Measurements from ENCODE around the gene PLEKHB2.

Gene PLEKHB2

GRCh38 chr2:131093696-131094462, 11.3 kb upstream of the PLEKHB2 start:
- peak in 1 of 3 donors; percentile 81 for DNase-seq

GRCh38 chr2:131094463-131095281, 10.5 kb upstream of the PLEKHB2 start:
- no peak for DNase-seq

DNA sequence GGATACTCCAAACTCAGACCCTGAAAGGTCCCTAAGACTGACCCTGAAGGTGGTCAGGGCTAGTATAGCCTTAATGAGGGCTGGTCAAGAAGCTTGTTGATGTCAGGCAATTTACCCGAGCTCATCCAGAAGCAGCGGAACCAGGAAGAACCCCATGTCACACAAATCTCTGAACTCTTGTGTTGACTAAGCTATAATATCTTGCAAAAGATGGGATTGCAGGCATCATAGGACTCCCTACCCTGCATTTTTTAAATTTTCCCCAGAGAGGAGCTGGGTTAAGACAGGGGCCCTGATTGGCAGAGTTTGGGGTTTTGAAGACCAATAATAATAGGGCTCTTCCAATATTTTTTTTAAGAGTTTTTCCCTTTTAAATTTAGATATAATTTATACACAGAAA, 2.0 kb upstream of the PLEKHB2 start:
- DNase-seq, result peak in 2 of 3 donors; percentile 26 to 36

DNA sequence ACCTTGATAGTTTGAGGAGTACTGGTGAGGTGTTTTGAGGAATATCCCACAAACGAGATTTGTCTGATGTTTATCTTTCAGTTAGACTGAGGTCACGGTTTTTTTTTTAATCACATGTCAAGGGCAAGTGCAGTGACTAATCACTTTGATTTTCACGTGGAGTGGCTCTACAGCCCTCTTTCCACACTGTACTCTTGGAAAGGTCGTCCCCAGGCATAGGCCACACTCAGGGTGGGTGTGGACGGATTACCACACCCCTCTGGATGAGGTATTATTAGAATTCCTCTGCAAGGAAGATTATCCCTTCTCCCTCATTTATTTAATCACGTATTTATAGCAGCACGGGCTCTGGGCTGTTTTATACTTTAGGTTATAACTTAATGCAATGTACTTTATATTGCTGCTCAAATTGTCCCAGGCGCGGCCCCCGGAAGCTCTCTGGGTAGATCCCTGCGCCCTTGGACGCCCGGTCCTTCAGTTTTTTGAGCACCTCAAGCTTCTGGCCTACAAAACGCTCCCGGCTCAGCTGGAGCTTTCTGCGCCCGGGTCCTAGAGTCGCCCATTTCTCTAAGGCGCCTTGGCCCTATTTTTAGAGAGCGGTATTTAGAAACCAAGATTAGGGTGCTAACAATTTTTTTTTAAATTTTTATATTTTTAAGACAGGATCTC, 515 bp upstream of the PLEKHB2 start:
- peak; percentile 85 to 91 (median 88) for DNase-seq

- peak; percentile 81 to 89 (median 85) for DNase-seq
Measured at GRCh38 chr2:131105950-131106801, 1.0 kb downstream of the PLEKHB2 start.

DNA sequence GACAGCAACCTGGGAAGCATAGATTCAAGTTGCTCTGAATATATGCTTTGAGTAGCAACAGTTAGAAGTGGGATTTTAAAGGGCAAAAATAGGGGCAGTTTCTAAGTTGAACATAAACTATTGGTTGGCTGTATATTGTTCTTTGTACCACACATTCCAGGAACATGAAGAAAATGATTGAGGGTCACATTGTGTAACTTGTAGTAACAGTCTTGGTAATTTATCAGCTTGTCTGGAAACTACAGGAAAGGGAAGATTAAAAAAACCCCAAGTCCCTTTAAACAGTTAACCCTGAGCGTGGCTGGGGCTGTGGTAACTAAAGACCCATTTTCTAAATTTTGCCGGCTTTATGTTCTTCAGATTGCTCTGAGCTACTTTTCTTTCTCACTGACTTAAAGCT, 7.4 kb downstream of the PLEKHB2 start:
- DNase-seq, result no peak

DNA sequence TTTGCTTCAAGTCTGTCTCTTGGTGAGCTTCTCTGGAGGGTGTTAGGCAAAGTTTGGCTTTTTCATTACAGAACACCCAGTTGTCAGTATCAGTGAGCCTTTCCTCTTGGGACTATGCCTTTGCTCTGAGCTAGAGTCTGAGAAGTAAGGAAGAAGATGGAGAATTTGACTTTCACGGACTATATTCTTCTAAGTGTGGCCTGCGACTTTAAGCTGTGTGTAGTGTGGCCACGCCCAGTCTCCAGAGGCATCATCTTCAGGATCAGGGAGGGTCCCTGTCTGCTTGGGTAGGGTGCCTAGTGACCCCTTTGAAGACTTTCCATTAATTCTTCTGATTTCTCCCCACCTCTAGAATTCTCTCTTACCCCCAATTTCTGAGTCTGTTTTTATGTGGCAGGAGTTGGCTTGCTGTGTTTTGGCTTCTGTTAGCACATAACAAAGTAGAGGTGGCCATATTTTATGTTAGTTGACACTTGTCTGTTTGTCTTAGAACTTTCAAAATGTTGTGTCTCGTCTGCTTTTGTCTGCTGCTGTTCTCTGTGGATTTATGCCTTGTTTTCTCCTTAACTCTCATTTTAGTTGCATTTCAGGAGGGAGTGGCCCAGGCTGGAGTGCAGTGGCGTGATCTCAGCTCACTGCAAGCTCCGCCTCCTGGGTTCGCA, 8.6 kb downstream of the PLEKHB2 start:
- no peak for DNase-seq

GRCh38 chr2:131114950-131115349, 9.8 kb downstream of the PLEKHB2 start:
- DNase-seq, result peak; percentile 64 to 82 (median 74)

GRCh38 chr2:131115752-131116151, 10.6 kb downstream of the PLEKHB2 start:
- no peak for DNase-seq

- no peak for DNase-seq
Measured at GRCh38 chr2:131120815-131121317, 15.7 kb downstream of the PLEKHB2 start.

- DNase-seq, result no peak
Measured at GRCh38 chr2:131121464-131121863, 16.3 kb downstream of the PLEKHB2 start.

GRCh38 chr2:131122496-131122895, 17.4 kb downstream of the PLEKHB2 start:
- no peak for DNase-seq

DNA sequence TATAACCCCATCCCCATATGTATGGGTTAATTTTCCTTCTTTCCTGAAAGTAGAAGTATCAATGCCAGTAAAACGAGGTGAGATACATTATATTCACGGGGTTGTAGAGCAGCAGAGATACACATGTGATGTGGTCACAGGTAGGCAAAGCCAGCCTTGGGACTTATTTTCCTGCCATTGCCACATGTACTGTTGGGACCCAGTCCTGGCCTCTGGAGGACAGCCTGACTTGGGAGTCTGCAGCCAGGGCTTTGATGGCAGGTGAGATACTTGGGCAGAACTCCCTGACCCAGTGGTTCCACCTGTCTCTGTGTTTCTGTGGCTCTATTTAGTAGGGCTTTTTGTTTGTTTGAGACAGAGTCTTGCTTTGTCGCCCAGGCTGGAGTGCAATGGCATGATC, 18.1 kb downstream of the PLEKHB2 start:
- no peak for DNase-seq

GRCh38 chr2:131125195-131125757, 20.1 kb downstream of the PLEKHB2 start:
- no peak for DNase-seq

DNA sequence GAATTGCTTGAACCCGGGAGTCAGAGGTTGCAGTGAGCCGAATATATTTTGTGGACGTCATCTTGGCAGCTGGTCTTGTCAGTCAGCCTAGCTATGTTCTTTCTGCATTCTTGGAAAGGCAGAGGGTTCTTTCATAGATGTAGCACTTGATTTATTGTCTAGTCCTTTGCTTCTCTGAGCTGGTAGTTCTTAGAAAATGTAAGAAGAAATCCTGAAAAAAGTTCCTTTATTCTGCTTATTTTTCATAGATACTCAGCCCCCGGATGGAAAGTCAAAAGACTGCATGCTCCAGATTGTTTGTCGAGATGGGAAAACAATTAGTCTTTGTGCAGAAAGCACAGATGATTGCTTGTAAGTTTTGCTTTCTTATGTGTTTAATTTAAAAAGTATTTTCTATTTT, 21.3 kb downstream of the PLEKHB2 start:
- DNase-seq, result no peak

DNA sequence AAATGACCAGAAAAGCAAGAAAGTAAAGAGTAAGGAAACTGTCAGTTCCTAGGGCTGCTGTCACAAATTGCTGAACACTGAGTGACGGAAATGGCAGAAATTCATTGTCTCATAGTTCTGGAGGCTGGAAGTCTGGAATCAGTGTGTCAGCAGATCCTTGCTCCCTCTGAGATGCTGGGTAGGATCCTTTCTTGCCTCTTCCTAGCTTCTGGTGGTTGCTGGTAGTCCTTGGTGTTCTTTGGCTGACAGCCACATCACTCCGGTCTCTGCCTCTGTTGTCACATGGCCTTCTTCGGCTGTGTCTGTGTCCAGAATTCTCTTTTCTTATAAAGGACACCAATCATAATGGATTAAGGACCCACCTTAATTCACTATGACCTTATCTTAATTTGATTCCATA, 21.9 kb downstream of the PLEKHB2 start:
- no peak for DNase-seq

DNA sequence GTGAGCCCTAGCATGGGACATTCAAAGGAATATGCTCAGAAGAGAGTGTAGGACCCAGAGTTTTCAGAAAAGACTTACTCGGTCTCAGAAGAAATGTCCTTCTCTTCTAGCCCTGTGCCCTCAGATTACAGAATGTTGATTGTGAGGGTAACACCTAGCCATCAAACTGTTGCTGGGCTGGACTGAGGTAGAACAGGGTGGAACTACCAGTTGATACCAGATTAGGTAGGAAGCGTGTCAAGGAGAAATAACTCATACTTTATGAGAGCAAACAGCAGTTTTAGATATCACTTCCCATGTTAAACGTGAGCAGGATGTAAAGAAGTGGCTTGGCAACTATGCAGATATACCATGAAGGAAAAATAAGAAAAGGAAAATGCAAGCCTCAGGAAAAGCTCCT, 22.8 kb downstream of the PLEKHB2 start:
- no peak for DNase-seq

DNA sequence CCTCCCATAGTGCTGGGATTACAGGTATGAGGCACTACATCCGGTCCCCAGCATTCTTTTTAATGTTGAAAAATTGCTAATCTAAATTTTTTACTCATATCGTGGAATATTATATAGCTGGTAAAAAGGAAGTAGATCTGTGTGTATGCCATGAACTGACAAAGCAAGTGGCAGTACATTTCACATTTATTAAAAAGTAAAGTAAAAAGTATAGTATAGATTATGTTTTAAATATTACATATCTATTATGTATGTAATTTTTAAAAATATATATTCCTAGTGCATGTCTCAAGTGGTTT, 25.1 kb downstream of the PLEKHB2 start:
- DNase-seq, result no peak

DNA sequence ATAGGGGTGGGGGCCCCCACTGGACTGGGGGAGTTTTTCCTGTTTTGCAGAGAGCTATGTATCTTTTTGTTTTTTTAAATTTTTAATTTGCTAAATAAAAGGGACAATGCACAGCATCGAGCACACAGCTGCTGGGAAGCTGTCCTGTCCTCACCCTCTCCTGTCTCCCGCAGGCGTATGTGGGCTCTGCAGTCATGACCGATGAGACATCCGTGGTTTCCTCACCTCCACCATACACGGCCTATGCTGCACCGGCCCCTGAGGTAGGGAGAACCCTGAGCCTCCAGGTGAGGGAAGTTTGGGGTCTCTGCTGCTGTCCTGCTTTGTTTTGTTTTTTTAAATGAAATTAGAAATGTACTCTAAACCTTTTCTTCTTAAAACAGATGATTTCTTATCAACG, 27.6 kb downstream of the PLEKHB2 start:
- no peak for DNase-seq

DNA sequence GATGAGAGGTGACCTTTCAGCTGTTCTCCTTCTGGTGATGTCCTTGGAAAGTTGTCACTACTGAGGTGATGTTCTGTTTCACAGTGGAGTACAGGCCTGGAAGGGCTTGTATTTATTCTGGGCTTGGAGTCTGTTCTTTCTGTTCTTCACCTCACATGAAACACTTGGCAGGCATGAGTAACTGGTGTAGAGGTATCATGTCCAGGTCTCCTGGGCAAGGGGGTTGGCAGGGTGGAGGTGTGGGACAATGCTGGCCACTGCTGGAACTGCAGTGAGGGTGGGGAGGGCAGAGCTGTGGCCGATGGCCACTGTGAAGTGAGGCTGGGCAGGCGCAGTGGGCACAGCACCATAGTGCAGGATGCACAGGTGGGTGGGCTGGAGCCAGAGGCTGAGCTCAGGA, 35.4 kb downstream of the PLEKHB2 start:
- DNase-seq, result no peak

DNA sequence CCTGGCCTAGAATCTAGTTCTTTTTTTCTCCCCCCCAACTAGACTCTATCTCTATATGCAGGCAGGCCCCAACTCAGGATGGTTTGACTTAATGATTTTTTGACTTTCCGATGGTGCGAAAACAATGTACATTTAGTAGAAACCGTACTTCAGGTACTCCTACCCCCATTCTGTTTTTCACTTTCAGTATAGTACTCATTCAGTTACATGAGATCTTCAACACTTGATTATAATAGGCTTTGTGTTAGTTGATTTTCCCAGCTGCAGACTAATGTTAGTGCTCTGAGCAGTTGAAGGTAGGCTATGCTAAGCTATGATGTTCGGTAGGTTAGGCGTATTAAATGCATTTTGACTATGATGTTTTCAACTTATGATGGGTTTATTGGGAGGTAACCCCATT, 37.7 kb downstream of the PLEKHB2 start:
- DNase-seq, result no peak

- DNase-seq, result peak; percentile 10 to 22 (median 21)
Measured at GRCh38 chr2:131143803-131144202, 38.7 kb downstream of the PLEKHB2 start.

All from suppressor macrophage treated with lipopolysaccharide for 1 hour (primary cell).